Activated CD8-positive, alpha-beta memory T cell treated with anti-CD3 and anti-CD28 coated beads, Interleukin-2, amount 50 U/mL, for 1 hour (primary cell): ENCODE results near the gene GOLGA6C.
"Not testable (repeated sequence)": the region's sequence is repeated elsewhere in the genome, so short reads cannot be mapped to it uniquely, and the experiment has no call there.

Source experiments
- DNase-seq: peaks from one replicate; pipeline ENCODE4 v3.0.0-alpha.2; 2020; ENCODE audit errors: extremely low read depth

Gene GOLGA6C

GRCh38 chr15:75314552-75315290 is 56.6 kb downstream of the GOLGA6C start:
- DNase-seq: no peak

GRCh38 chr15:75319231-75319897 is 61.2 kb downstream of the GOLGA6C start:
- not testable (repeated sequence) for DNase-seq
